GM19240 (cell line): ENCODE measurements around the gene TMEM191C.
"Not testable (repeated sequence)": the region's sequence is repeated elsewhere in the genome, so short reads cannot be mapped to it uniquely, and the experiment has no call there.

ENCODE experiments used
- DNase-seq: peaks from one replicate; pipeline ENCODE4 v3.0.0; 2011; ENCODE audit warnings: low spot score; ENCODE audit not compliant: insufficient read length

Gene TMEM191C

DNA sequence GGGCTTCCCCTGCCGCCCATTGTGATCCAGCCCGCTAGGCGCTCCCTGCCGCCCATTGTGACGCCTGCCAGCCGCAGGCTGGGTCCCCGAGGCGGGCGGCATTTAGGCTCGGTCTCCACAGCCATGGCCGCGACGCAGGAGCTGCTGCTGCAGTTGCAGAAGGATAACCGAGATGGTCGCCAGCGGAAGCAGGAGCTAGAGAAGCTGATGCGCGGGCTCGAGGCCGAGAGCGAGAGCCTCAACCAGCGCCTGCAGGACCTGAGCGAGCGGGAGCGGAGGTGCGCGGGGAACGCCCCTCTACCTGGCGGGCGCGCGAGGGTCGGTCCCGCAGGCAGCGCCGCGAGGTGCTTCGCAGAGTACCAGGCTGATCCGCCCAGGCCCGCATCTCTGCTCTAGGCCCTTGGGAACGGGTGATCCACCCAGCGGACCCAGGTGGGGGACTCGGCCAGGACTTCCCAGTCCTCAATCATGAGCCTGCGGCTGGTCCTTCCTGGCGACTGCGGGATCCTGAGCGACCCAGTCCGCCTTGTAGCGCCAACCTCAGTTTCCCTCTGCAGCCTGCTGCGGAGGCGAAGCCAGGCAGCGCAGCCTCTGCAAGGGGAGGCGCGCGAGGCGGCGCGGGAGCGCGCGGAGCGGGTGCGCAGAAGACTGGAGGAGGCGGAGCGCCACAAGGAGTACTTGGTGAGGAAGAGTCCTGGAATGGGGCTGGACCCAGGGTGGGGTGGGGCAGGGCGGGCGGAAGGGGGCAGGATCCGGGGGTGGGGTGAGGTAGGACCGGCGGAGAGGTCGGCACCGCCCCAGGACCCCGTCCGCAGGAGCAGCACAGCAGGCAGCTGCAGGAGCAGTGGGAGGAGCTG is at the start of gene TMEM191C:
Gene TMEM191C, plus strand, starts transcription at position 51 of the 857 bp plus-strand sequence. Its CDS starts 73 bp downstream, at position 124.
- DNase-seq: not testable (repeated sequence)

DNA sequence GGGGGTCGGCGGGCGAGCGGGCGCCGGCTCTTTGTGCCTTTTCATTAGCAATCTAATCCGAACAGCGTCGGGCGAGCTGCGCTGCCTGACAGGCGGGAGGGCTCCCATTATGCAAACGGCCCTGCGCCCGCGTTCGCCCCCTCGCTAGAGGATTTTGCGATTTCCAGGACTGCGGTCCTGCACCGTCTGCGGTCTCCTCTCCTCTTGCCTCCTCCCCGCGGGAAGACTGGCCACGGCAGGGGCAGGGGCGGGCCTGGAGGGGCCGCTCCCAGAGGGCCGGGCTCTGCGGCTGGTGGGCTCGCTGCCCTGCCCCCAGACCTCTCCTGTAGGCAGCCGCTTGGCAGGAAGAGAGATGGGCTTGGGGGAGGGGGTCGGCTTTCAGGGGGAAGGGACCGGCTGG is 49.3 kb upstream of the TMEM191C start:
- not testable (repeated sequence) for DNase-seq

- DNase-seq: not testable (repeated sequence)
Measured at GRCh38 chr22:21418974-21419638, 48.1 kb upstream of the TMEM191C start.

DNA sequence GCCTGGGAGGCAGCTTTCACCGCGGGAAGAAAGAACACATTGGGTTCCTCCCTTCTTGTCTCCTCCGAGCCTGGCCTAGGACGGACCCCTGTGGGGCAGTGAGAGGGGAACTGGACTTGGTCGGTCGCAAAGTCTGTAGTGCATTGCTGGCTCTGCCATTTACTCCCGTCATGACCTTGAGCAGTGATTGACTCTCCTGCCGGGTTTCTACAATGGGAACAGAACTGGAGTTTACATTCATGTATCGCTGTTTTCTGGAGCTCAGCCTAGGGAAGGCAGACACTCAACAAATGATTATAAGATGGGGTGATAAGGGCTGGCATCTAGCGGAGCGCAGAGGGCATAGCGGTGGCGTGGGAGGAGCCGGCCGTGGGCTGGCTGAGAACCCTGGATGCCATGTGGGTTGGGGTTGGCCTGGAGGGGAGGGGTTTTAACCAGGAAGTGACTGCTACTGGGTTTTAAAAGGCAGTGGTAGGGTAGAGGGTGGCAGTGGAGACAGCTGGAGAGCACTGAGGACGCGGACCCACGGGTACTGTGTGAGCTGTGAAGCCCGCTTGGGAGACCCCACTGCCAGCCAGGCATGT is 46.9 kb upstream of the TMEM191C start:
- DNase-seq: not testable (repeated sequence)

DNA sequence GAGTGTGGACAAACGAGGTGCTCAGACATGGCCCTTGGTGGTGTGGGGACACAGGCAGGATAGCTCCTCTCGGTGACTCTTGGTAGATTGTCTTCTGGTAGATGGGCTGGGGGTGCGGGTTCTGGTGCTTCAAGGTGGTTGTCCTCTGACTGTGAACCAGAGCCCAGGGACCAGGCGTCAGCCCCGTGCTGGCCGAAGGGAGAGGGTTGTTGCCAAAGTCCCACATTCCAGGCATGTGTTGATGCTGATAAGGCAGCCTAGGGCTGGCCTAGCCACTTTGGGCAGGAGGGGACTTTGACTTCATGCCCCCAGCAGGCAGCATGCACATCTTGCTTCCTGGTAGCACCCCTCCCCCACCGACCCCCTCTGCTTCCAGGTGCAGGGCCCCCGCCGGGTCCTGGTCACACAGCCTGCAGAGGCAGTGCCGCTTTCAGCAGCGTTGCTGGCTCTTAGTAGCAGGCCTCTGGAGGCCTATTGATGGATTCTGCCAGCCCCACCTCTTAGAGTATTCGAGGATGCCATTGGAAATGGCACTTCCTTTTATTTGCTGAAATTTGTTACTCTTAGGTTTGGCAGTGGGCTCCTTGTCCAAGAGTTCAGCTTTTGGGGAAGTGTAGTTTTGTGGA is 43.0 kb upstream of the TMEM191C start:
- DNase-seq: not testable (repeated sequence)

DNA sequence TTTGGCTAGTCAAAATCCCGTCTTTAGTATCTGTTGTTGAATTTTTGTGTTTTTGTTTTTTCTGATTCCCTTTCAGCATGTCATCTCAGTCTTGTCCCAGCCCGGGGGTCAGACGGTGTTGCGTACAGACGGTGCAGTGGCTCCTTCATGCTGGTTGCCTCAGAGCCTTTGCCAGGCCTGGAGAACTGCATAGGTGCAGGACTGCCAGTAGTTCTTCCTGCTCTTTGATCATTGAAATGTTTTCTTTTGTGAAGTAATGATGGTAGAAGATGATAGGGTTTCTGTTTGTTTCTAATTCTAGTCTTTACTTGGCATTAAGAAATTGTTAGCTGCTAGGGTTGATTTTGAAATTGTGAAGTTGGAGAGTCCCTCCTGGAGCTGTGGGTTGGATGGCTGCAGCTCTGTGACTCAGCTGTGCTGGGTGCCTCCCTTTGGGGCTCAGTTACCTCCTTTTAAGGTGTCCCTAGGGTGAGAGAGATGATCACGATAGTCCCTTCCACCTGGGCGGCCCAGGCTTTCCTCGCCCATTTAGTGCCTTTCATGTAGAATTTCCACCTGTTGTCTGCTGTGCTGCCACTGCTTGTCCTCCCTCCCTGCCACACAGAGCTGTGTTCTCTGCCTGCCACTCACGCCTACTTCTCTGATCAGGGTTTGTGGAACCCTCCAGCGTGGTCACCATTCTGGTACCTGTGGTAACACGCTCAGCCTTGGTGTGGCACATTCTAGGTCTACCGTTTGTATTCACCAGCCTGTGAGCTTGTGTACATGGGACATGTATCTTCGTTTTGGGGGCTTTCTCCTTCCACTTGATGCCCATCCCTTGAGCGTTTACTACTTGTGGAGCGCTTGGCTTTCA is 32.6 kb upstream of the TMEM191C start:
- DNase-seq: not testable (repeated sequence)

DNA sequence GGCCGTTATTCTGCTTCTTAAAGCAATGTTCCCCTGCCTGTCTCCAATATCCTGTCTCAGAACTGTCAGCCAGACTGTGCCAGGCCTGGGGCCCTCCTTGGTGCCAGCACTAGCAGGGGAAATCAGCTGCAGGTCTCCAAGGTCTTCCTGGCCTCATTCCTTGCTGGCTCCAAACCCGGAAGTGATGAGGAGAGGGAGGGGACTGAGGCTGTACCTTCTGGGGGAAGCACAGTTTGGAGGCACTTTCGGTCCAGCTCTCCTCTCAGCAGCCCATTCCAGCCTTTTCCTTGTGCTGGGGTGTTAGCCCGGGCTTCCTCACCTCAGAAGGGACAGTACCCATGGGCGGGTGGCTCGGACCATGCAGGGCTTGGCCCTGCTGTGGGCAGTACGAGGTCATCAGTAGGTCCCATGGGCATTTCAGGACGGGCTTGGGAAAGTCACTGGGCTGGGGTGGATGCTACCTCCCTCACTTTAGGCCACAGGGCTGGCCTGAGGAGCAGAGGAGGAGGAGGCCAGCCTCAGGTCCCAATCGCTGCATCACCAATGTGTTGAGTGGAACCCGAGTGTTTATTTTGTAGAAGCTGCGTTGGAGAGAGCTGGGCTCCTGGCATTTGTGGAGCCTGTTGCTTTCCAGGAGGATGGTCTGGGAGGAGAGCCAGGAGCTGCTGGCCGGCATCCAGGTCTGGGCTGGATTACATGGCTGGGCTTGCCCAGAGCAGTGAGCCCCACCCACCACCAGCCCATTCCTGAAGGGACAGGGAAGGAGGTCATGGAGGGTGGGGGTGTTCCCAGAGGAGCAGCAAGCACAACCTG is 31.0 kb upstream of the TMEM191C start:
- DNase-seq: not testable (repeated sequence)

DNA sequence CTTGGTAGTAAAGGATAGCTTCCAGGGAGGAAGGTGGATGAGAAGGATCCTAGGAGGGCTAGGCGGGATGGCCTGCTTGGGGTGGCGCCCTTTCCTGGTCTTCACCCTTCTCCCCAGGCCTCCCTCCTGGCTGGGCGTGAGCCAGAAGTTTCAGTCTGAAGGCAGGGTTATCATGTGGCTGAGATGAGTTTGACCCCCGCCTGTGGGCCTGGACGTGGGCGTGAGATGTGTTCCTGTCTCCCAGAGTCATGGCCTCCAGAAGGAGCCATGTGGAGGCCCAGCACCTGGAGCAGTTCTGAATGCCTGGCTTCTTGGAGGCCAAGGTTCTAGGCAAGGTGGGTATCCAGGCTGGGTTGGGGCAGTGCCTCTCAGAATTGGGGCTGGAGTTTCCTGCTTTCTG is 29.2 kb upstream of the TMEM191C start:
- DNase-seq: not testable (repeated sequence)

DNA sequence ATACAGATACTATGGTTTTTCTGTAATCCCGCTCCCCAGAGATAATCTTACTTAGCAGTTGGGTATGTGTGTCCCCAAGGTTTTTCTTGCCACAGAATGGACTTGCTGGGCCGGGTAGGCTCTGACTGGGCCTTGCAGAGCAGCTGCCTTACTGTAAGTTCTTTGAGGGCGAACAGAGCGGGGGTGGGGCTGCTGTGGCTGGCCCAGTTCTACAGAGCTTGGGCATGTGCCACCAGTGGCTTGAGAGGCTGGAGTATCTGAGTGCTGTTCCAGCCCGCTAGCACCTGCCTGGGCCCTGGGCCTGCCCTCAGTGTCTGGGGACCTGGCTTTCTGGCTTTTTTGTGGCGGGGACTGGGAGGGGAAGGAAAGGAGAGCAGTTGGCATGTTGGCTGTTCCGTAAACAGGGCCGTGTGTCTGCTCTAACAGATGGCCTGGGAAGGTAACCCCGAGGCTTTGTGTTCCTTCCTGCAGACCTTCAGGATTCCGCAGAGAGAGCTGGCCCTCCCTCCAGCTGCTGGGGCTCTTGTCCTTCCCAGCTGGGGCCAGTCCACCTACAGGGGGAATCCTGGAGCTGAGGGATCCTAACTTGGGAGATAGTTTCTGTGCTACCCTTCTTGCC is 27.1 kb upstream of the TMEM191C start:
- not testable (repeated sequence) for DNase-seq

DNA sequence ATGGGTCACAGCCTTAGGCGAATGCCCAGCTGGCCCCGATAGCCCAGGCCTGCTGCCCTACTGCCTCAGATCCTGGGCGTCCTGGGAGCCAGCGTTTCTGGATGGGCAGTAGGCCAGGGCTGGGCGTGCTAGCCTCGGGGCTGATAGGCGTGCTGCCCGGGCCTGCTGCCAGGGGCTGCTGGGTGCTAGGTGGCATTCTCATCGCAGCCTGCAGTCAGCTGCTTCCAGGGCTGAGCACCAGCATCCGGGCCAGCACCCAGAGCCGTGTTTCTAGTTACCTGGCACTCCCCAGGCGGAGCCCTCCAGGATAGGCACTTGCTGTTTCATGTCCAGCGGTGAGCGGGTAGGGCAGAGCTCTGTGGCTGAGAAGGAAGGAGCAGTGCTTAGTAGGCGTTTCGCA is 26.5 kb upstream of the TMEM191C start:
- DNase-seq: not testable (repeated sequence)

DNA sequence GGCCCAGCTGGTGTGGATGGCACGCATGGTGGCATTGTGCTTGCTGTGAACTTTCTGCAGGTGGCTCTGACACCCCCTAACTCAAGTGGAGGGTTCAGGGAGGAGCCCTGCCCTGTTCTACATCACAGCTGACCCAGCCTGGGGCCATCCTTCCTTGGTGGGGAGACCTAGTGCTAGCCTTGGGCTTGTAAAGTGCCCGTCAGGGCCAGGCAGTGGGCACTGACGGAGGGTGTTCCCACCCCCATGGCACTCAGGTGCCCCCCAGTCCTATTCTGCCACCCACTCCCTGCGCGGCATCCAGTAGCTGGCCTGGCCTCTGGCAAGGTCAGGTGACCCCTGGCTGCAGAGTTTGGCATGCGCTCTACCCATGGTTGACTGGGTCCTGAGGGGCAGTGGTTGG is 26.0 kb upstream of the TMEM191C start:
- DNase-seq: not testable (repeated sequence)

- not testable (repeated sequence) for DNase-seq
Measured at GRCh38 chr22:21442123-21442522, 25.1 kb upstream of the TMEM191C start.

DNA sequence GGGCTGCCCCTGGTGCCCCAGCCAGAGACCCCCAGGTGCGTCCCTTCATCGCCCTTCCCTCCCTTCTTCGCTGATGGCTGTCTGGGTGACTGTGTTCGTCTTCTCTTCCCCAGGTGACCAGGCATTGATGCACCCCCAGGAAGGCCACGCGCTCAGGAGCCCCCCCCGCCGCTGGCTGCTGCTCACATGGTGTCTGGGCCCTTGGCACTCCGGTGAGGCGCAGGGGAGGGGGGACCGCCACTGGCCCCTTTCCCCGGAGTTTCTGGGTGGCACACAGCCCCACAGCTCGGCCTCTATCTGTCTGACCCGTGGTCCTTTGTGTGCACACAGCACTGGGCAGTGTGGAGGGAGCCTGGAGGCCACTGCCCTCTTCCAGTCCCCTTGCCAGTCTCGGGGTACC is 24.5 kb upstream of the TMEM191C start:
- not testable (repeated sequence) for DNase-seq

GRCh38 chr22:21443057-21443734 is 24.0 kb upstream of the TMEM191C start:
- DNase-seq: no peak

- DNase-seq: no peak
Measured at GRCh38 chr22:21443735-21444421, 23.3 kb upstream of the TMEM191C start.

DNA sequence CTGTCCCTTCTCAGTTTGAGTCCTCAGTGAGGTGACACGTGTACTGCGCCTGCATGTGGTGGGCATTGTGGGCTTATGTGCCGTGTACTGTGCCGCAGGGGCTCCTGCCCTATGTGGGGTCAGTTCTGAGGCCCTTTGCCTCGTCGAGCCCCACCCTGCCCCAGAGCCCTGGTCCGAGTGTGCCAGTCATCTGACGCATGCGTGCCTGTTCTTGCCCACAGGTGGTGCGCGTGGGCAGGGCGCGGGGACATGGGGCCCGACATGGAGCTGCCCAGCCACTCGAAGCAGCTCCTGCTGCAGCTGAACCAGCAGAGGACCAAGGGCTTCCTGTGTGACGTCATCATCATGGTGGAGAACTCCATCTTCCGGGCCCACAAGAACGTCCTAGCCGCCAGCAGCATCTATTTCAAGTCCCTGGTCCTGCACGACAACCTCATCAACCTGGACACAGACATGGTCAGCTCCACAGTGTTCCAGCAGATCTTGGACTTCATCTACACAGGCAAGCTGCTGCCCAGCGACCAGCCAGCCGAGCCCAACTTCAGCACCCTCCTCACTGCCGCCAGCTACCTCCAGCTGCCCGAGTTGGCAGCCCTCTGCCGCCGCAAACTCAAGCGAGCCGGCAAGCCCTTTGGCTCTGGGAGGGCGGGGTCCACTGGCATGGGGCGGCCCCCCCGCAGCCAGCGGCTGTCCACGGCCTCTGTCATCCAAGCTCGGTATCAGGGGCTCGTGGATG is 22.3 kb upstream of the TMEM191C start:
- DNase-seq: no peak

GRCh38 chr22:21445437-21446127 is 21.6 kb upstream of the TMEM191C start:
- DNase-seq: no peak
